Thyroid gland (tissue), 4 donors: ENCODE results near the gene ATF1.

Source experiments
- CTCF ChIP-seq, 6 experiments: fragments of 200-600 bp in 3 of 6; fragments of 450-650 bp in 3 of 6; sonication (generic) in 3 of 6; IDR thresholded peaks; one replicate each; pipeline ENCODE4 v1.5.1; 2016 to 2019; ENCODE audit warnings: antibody characterized with exemption in 6 of 6, mild to moderate bottlenecking in 2 of 6, inconsistent platforms in 1 of 6, moderate library complexity in 1 of 6
- POLR2A ChIP-seq, 2 donors: fragments of 450-650 bp; IDR thresholded peaks; one replicate each; pipeline ENCODE4 v1.6.1; 2017; ENCODE audit warnings: antibody characterized with exemption in 2 of 2, mild to moderate bottlenecking in 2 of 2, moderate library complexity in 1 of 2

GRCh38 chr12:50822082-50822481 is 58.2 kb downstream of the ATF1 start:
- TF ChIP-seq CTCF (IDR thresholded peaks at IDR 0.05) (no peak), POLR2A (IDR thresholded peaks at IDR 0.05) (no peak)
